DND-41 (cell line): ENCODE results near the gene MGST2.

Source experiments
- EZH2 ChIP-seq: IDR thresholded peaks from 3 replicates; pipeline ENCODE4 v1.6.1; 2012; ENCODE audit warnings: borderline replicate concordance, low read depth, mild to moderate bottlenecking, moderate library complexity, low read length, inconsistent platforms; ENCODE audit not compliant: severe bottlenecking
- TF ChIP-seq, protein P1 (sequence below): IDR thresholded peaks from 2 replicates; pipeline ENCODE4 v1.5.1; 2012; ENCODE audit warnings: borderline replicate concordance, low read length, moderate library complexity, mild to moderate bottlenecking; ENCODE audit not compliant: poor library complexity, severe bottlenecking; ENCODE audit errors: extremely low read depth

DNA sequence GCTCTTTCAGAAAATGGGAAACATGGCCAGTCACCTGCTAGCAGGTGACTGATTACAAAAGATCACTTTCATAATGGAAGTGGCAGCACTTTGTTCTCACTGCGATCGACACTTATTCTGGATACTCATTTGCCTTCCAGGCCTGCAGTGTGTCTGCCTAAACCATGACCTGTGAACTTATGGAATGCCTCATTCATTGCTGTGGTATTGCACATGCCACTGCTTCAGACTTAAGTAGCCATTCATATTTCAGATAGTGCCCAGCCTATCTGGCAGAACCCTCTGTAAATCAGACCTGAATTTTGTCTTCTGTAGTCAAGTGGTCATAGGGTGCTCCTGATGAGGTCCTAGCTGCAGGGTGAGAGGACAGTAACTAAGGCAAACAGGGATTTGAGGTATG is 23.3 kb upstream of the MGST2 start:
- TF ChIP-seq, protein P1, sequence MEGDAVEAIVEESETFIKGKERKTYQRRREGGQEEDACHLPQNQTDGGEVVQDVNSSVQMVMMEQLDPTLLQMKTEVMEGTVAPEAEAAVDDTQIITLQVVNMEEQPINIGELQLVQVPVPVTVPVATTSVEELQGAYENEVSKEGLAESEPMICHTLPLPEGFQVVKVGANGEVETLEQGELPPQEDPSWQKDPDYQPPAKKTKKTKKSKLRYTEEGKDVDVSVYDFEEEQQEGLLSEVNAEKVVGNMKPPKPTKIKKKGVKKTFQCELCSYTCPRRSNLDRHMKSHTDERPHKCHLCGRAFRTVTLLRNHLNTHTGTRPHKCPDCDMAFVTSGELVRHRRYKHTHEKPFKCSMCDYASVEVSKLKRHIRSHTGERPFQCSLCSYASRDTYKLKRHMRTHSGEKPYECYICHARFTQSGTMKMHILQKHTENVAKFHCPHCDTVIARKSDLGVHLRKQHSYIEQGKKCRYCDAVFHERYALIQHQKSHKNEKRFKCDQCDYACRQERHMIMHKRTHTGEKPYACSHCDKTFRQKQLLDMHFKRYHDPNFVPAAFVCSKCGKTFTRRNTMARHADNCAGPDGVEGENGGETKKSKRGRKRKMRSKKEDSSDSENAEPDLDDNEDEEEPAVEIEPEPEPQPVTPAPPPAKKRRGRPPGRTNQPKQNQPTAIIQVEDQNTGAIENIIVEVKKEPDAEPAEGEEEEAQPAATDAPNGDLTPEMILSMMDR = no peak
- no peak for TF ChIP-seq EZH2
